SK-N-SH (cell line): ENCODE data around the gene HPRT1. TPM values are rescaled to one million over a fixed set of nuclear protein-coding genes. Genes with fewer than 3 reads are reported as not detected.

ENCODE experiments used
- CTCF ChIA-PET: fragments of 300-600, 350-600 bp; formaldehyde crosslinking; extraction: SDS; loops from one replicate; lab custom pipeline; 2021; lab: Yijun Ruan, JAX
- POLR2A ChIA-PET: fragments of 350-600 bp; sonication (Branson Sonifier 250); formaldehyde crosslinking; extraction: SDS; loops from one replicate; lab custom pipeline; 2020; ENCODE audit warnings: antibody characterized with exemption, inconsistent platforms; lab: Yijun Ruan, JAX
- DNase-seq: peaks from one replicate; pipeline ENCODE4 v3.0.0; 2012
- H2AFZ ChIP-seq: fragments of 200-600 bp; sonication (generic); 2 replicates; pipeline ENCODE4 v1.8.1; 2016; ENCODE audit warnings: antibody characterized with exemption, mild to moderate bottlenecking, low read depth
- H3F3A ChIP-seq: fragments of 200-600 bp; sonication (generic); replicated peaks from 2 replicates; pipeline ENCODE3; 2016; ENCODE audit warnings: antibody characterized with exemption, mild to moderate bottlenecking; ENCODE audit not compliant: insufficient read depth
- H3K27ac ChIP-seq, 2 experiments: fragments of 200-500 bp in 1 of 2; fragments of 200-600 bp in 1 of 2; sonication (Bioruptor generic) in 1 of 2; sonication (generic), shearing (Covaris generic) in 1 of 2; 2 replicates each; pipeline versions ENCODE4 v1.5.1 to v1.6.1; 2014 to 2016; ENCODE audit warnings: low read depth in 2 of 2, inconsistent platforms in 1 of 2, low read length in 1 of 2, mild to moderate bottlenecking in 1 of 2, mixed read lengths in 1 of 2
- H3K27me3 ChIP-seq: fragments of 200-600 bp; sonication (generic), shearing (Covaris generic); 2 replicates; pipeline ENCODE4 v1.6.1; 2016; ENCODE audit warnings: mixed run types; ENCODE audit not compliant: insufficient read depth
- H3K36me3 ChIP-seq, 2 experiments: fragments of 200-500 bp in 1 of 2; fragments of 200-600 bp in 1 of 2; sonication (Bioruptor generic) in 1 of 2; sonication (generic) in 1 of 2; replicated peaks in 1 of 2; 2 replicates each; pipeline versions ENCODE3 to v1.5.1; 2014 to 2016; ENCODE audit warnings: low read length in 1 of 2, mild to moderate bottlenecking in 1 of 2; ENCODE audit not compliant: insufficient read depth in 2 of 2, control insufficient read depth in 1 of 2
- H3K4me1 ChIP-seq, 2 experiments: fragments of 200-500 bp in 1 of 2; fragments of 200-600 bp in 1 of 2; sonication (Bioruptor generic) in 1 of 2; sonication (generic), shearing (Covaris generic) in 1 of 2; 2 replicates each; pipeline versions ENCODE4 v1.5.1 to v1.6.1; 2014 to 2016; ENCODE audit warnings: low read depth in 1 of 2, low read length in 1 of 2, mixed run types in 1 of 2; ENCODE audit not compliant: insufficient read depth in 2 of 2, control insufficient read depth in 1 of 2
- H3K4me2 ChIP-seq: fragments of 200-600 bp; sonication (generic), shearing (Covaris generic); 2 replicates; pipeline ENCODE4 v1.6.1; 2017; ENCODE audit warnings: mixed run types
- H3K4me3 ChIP-seq, 2 experiments: fragments of 200-500 bp in 1 of 2; fragments of 200-600 bp in 1 of 2; sonication (Bioruptor generic) in 1 of 2; sonication (generic), shearing (Covaris generic) in 1 of 2; 2 replicates each; pipeline versions ENCODE4 v1.5.1 to v1.8.1; 2014 to 2016; ENCODE audit warnings: low read depth in 2 of 2, inconsistent platforms in 1 of 2, low read length in 1 of 2, mild to moderate bottlenecking in 1 of 2, mixed read lengths in 1 of 2, moderate library complexity in 1 of 2
- H3K79me2 ChIP-seq: fragments of 200-600 bp; sonication (generic); 2 replicates; pipeline ENCODE4 v1.8.1; 2017; ENCODE audit warnings: mild to moderate bottlenecking; ENCODE audit not compliant: insufficient read depth
- H3K9ac ChIP-seq: fragments of 200-600 bp; sonication (generic); 2 replicates; pipeline ENCODE4 v1.6.1; 2017; ENCODE audit warnings: mixed run types
- H3K9me2 ChIP-seq: fragments of 200-600 bp; sonication (generic); 2 replicates; pipeline ENCODE4 v1.6.1; 2017; ENCODE audit warnings: mixed run types
- H3K9me3 ChIP-seq: fragments of 200-600 bp; sonication (generic); 2 replicates; pipeline ENCODE4 v1.6.1; 2017; ENCODE audit warnings: mixed run types, mild to moderate bottlenecking, moderate library complexity
- H4K20me1 ChIP-seq: fragments of 200-600 bp; sonication (generic); 2 replicates; pipeline ENCODE4 v1.6.1; 2017; ENCODE audit warnings: mild to moderate bottlenecking, mixed run types; ENCODE audit not compliant: insufficient read depth
- CHD2 ChIP-seq: fragments of 150-350 bp; IDR thresholded peaks from 2 replicates; pipeline ENCODE4 v1.6.1; 2018; ENCODE audit warnings: low read length; ENCODE audit not compliant: partially characterized antibody
- CTCF ChIP-seq: fragments of 200-600 bp; sonication (generic); IDR thresholded peaks from 2 replicates; pipeline ENCODE4 v1.6.1; 2017; ENCODE audit warnings: antibody characterized with exemption, mild to moderate bottlenecking, moderate library complexity
- ELF1 ChIP-seq: IDR thresholded peaks from 2 replicates; pipeline ENCODE4 v1.4.0; 2012
- GABPA ChIP-seq: IDR thresholded peaks from 2 replicates; pipeline ENCODE4 v1.4.0; 2012; ENCODE audit warnings: low read depth, mild to moderate bottlenecking
- GATA2 ChIP-seq: sonication (generic); formaldehyde crosslinking; IDR thresholded peaks from 2 replicates; pipeline ENCODE4 v1.5.0; 2020; ENCODE audit warnings: mild to moderate bottlenecking, missing genetic modification reagents
- IRF3 ChIP-seq: fragments of 150-350 bp; IDR thresholded peaks from 2 replicates; pipeline ENCODE4 v1.6.1; 2016; ENCODE audit warnings: mild to moderate bottlenecking, low read depth, low read length
- MAX ChIP-seq: IDR thresholded peaks from 2 replicates; pipeline ENCODE4 v1.4.0; 2012; ENCODE audit warnings: low read depth
- MEF2A ChIP-seq: IDR thresholded peaks from 2 replicates; pipeline ENCODE4 v1.4.0; 2012; ENCODE audit warnings: low read depth, borderline replicate concordance
- MXI1 ChIP-seq: IDR thresholded peaks from 2 replicates; pipeline ENCODE4 v1.6.1; 2012; ENCODE audit warnings: mild to moderate bottlenecking, low read depth, low read length, improper control_type of control experiment
- NFIC ChIP-seq: IDR thresholded peaks from 2 replicates; pipeline ENCODE4 v1.4.0; 2012; ENCODE audit warnings: borderline replicate concordance
- REST ChIP-seq: IDR thresholded peaks from 2 replicates; pipeline ENCODE4 v1.6.1; 2012; ENCODE audit warnings: mild to moderate bottlenecking, low read depth, low read length, moderate library complexity
- RXRA ChIP-seq: IDR thresholded peaks from 2 replicates; pipeline ENCODE4 v1.4.0; 2012; ENCODE audit warnings: low read depth, mild to moderate bottlenecking, borderline replicate concordance
- SMC3 ChIP-seq: IDR thresholded peaks from 2 replicates; pipeline ENCODE4 v1.6.1; 2012; ENCODE audit warnings: low read depth, low read length, improper control_type of control experiment
- TAF1 ChIP-seq: IDR thresholded peaks from 2 replicates; pipeline ENCODE4 v1.6.1; 2012; ENCODE audit warnings: low read depth, mild to moderate bottlenecking, low read length, moderate library complexity, borderline replicate concordance
- TCF12 ChIP-seq: IDR thresholded peaks from 2 replicates; pipeline ENCODE4 v1.4.0; 2012
- TEAD4 ChIP-seq: IDR thresholded peaks from 2 replicates; pipeline ENCODE4 v1.4.0; 2012; ENCODE audit warnings: mild to moderate bottlenecking, borderline replicate concordance; ENCODE audit not compliant: insufficient read depth
- polyA plus RNA-seq, 3 experiments: library from polyadenylated mRNA; depleted of rRNA; stranded (reverse); fragments of >200 nt; gene quantifications; 2 replicates each; pipeline ENCODE4 v1.2.3, GENCODE V29; 2012

Gene HPRT1
- polyA plus RNA-seq, 1 of the 3 experiments (the other 2 are of a cell fraction): 42.3 TPM

GRCh38 chrX:134502686-134503085, 42.7 kb downstream of the HPRT1 start:
- Histone ChIP-seq H3F3A (no peaks in the 10 kb centered on the region), H4K20me1 (no peaks in the 10 kb centered on the region), H3K9me2 (no peaks in the 10 kb centered on the region), H3K27me3 (no peaks in the 10 kb centered on the region; the same call in 1 of the 2 replicates), H3K9ac (no peak overlapping the region), H3K4me2 (no peak overlapping the region), H3K4me1 (no peaks in the 10 kb centered on the region), H3K4me3 (no peak overlapping the region), H3K27ac (no peak overlapping the region)
- no peak for DNase-seq
- ChIA-PET POLR2A (no interaction called here), CTCF (interaction anchor here (1.0 to 1.9 kb wide), 6 partner anchors 12 to 280 kb away, joined by 3 to 7 read pairs (median 3); no protein-coding TSS in a partner anchor)
- TF ChIP-seq MAX (no peak), ELF1 (no peak), TEAD4 (no peak), MXI1 (no peak), TAF1 (no peak), NFIC (no peak), GABPA (no peak), CTCF (no peak), REST (no peak), GATA2 (CRISPR knock-in tag) (no peak), RXRA (no peak), CHD2 (no peak), IRF3 (no peak), MEF2A (no peak), SMC3 (no peak), TCF12 (no peak)
- TF ChIP-seq, all 33 proteins: peak for 0
- Histone ChIP-seq H3K36me3 (peaks cover 2 to 5% of the 10 kb centered on the region in 2 experiments), H3K79me2 (no peaks in the 10 kb centered on the region), H3K9me3 (no peaks in the 10 kb centered on the region), H2AFZ (no peak overlapping the region)
